HepG2 (cell line): Measurements from ENCODE around the gene SLC16A11. TPM values are rescaled to one million over a fixed set of nuclear protein-coding genes. Genes with fewer than 3 reads are reported as not detected.

ENCODE experiments used
- ARNTL ChIP-seq: sonication (generic); formaldehyde crosslinking; IDR thresholded peaks from 2 replicates; pipeline ENCODE4 v1.4.0; 2020; ENCODE audit warnings: mild to moderate bottlenecking, missing genetic modification reagents
- HNF1A ChIP-seq, 2 experiments: sonication (generic) in 1 of 2; formaldehyde crosslinking in 1 of 2; IDR thresholded peaks; 2 replicates each; pipeline versions ENCODE4 v1.4.0 to v1.6.1; 2016 to 2020; ENCODE audit warnings: borderline replicate concordance in 1 of 2, low read depth in 1 of 2, mild to moderate bottlenecking in 1 of 2, missing genetic modification reagents in 1 of 2
- KIAA2018 ChIP-seq: sonication (generic); formaldehyde crosslinking; IDR thresholded peaks from 2 replicates; pipeline ENCODE4 v1.5.0; 2020; ENCODE audit warnings: mild to moderate bottlenecking, missing genetic modification reagents, borderline replicate concordance
- KMT2B ChIP-seq: IDR thresholded peaks from 2 replicates; pipeline ENCODE4 v1.6.1; 2016; ENCODE audit warnings: missing genetic modification reagents, missing compliant biosample characterization
- MEIS1 ChIP-seq: sonication (generic); formaldehyde crosslinking; IDR thresholded peaks from 2 replicates; pipeline ENCODE4 v1.9.0; 2021; ENCODE audit warnings: mild to moderate bottlenecking, missing genetic modification reagents, moderate library complexity, borderline replicate concordance
- ONECUT2 ChIP-seq: sonication (generic); formaldehyde crosslinking; IDR thresholded peaks from 2 replicates; pipeline ENCODE4 v1.4.0; 2020; ENCODE audit warnings: missing genetic modification reagents
- SMAD1 ChIP-seq: sonication (generic); formaldehyde crosslinking; IDR thresholded peaks from 2 replicates; pipeline ENCODE4 v1.4.0; 2020; ENCODE audit warnings: missing genetic modification reagents, low read depth, mild to moderate bottlenecking, borderline replicate concordance
- ZNF430 ChIP-seq: sonication (generic); formaldehyde crosslinking; IDR thresholded peaks from 2 replicates; pipeline ENCODE4 v1.9.0; 2021; ENCODE audit warnings: mild to moderate bottlenecking, missing genetic modification reagents
- polyA plus RNA-seq, 8 experiments: library from polyadenylated mRNA; depleted of rRNA in 3 of 8; stranded (reverse) in 7 of 8; unstranded in 1 of 8; fragments of >200 nt; fragmentation: Illumina TruSeq in 4 of 8; extraction: Trizol in 4 of 8; gene quantifications; 2 replicates each; pipeline versions ENCODE4 v1.2.1 to v1.2.3, GENCODE V29; 2011 to 2016; ENCODE audit warnings: low read depth in 4 of 8, missing spikeins in 1 of 8, mixed read lengths in 1 of 8; ENCODE audit not compliant: insufficient read depth in 1 of 8
- total RNA-seq, 5 experiments: library from RNA; depleted of rRNA; stranded (reverse); fragments of >200 nt; fragmentation: Illumina TruSeq; extraction: Trizol; gene quantifications; 2 replicates each; pipeline ENCODE4 v1.2.3, GENCODE V29; 2016; ENCODE audit warnings: low read depth in 1 of 5
- TF ChIP-seq, protein P1 (sequence below): sonication (generic); formaldehyde crosslinking; IDR thresholded peaks from 2 replicates; pipeline ENCODE4 v1.4.0; 2020; ENCODE audit warnings: low read depth, mild to moderate bottlenecking, missing genetic modification reagents
- TF ChIP-seq, protein P2 (sequence below): sonication (generic); formaldehyde crosslinking; IDR thresholded peaks from 2 replicates; pipeline ENCODE4 v1.4.0; 2020; ENCODE audit warnings: missing genetic modification reagents
- TF ChIP-seq, protein P3 (sequence below): sonication (generic); formaldehyde crosslinking; IDR thresholded peaks from 2 replicates; pipeline ENCODE4 v1.5.1; 2020; ENCODE audit warnings: mild to moderate bottlenecking, missing genetic modification reagents, moderate library complexity

Gene SLC16A11
- total and polyA plus RNA-seq, 2 of the 13 experiments (the other 11 are each of a cell fraction or from before 2014, with no cell fraction given): not detected

DNA sequence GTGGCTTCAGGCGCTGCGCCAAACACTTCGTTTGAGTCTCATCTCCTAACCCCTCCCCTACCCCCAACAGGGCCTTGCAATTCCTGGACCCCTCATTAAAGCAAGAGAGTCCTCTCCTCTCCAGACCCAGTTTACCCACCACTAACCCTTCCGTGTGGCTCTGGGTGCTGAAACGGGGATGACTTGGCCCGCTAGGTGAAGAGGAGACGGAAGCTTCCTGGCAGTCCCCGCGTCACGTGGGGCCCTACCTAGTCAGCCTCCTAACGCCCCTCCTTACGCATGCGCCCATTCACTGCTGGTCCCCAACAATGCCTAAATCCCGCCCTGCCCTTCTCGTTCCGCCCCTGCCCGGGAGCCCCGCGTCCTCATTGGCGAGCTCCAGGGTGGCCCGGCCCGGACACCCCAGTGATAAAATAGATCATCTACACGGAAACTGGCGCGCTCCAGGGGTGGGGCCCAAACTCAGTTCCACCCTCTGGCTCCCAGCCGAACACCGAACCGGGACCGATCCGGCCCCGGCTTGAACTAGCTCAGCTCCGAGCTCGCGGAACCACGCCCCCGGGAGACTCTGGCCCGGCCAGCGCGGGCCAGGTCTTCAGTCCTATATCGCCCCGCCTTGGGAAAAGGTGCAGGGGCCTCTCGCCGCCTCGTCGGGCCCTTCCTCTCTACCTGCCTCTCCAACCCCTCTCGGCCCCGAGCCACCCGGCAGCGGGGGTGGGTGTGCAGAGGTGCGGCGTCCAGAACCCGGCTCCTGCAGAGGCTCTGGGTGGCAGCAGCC, 8.1 kb downstream of the SLC16A11 start, which contains the start of gene SLC16A13 (continued):
- TF ChIP-seq, protein P1, sequence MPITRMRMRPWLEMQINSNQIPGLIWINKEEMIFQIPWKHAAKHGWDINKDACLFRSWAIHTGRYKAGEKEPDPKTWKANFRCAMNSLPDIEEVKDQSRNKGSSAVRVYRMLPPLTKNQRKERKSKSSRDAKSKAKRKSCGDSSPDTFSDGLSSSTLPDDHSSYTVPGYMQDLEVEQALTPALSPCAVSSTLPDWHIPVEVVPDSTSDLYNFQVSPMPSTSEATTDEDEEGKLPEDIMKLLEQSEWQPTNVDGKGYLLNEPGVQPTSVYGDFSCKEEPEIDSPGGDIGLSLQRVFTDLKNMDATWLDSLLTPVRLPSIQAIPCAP (CRISPR knock-in tag): no peak
- TF ChIP-seq KIAA2018 (CRISPR knock-in tag) (no peak), ONECUT2 (CRISPR knock-in tag) (0 out of 2 replicates have a peak, but pooled peaks have one; percentile 14), ZNF430 (CRISPR knock-in tag) (no peak), MEIS1 (CRISPR knock-in tag) (peak; percentile 88; the same call in 1 of the 2 replicates), HNF1A (IDR thresholded peaks at IDR 0.05; ENCODE audit: low read depth) (no peak; the same call in 1 of the 2 replicates), HNF1A (CRISPR knock-in tag; IDR thresholded peaks at IDR 0.05; ENCODE audit: borderline replicate concordance) (peak; percentile 40; the same call in 1 of the 2 replicates), ARNTL (CRISPR knock-in tag) (peak; percentile 80), KMT2B (CRISPR knock-in tag) (no peak), SMAD1 (CRISPR knock-in tag) (peak; percentile 58; the same call in 1 of the 2 replicates)
- TF ChIP-seq, protein P2, sequence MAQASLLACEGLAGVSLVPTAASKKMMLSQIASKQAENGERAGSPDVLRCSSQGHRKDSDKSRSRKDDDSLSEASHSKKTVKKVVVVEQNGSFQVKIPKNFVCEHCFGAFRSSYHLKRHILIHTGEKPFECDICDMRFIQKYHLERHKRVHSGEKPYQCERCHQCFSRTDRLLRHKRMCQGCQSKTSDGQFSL (CRISPR knock-in tag): no peak
- TF ChIP-seq, protein P3, sequence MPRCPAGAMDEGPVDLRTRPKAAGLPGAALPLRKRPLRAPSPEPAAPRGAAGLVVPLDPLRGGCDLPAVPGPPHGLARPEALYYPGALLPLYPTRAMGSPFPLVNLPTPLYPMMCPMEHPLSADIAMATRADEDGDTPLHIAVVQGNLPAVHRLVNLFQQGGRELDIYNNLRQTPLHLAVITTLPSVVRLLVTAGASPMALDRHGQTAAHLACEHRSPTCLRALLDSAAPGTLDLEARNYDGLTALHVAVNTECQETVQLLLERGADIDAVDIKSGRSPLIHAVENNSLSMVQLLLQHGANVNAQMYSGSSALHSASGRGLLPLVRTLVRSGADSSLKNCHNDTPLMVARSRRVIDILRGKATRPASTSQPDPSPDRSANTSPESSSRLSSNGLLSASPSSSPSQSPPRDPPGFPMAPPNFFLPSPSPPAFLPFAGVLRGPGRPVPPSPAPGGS: no peak
